ENCODE measurements around the gene TIAM1. TPM values are rescaled to one million over a fixed set of nuclear protein-coding genes. Genes with fewer than 3 reads are reported as not detected.
"Not testable (repeated sequence)": the region's sequence is repeated elsewhere in the genome, so short reads cannot be mapped to it uniquely, and the experiment has no call there.

Gene TIAM1
- total RNA-seq, 2 donors from 2014 or later, result 54.2 to 68.7 TPM

DNA sequence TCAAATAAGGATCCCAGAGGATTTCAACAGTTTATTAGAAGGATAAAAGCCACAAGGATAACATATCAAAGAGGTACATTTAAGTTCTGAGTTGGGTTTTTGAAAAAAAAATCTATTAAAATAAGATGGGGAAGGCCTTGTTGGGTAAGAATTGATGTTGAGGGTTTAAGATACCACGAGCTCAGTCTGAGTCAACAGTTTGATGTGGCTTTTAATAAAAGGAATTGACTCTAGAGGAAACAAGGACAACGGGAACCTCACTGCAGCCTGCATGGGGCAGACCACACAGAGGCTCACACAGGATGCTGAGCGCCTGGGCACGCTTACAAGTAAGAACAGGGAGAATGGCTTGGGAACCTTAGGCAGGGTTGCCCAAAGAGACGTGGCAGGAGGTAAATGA is 107.5 kb downstream of the TIAM1 start:
- H3K4me1 Mint-ChIP-seq, result peaks cover 9% of the 10 kb centered on the region
- H3K27me3 Mint-ChIP-seq, result no peaks in the 10 kb centered on the region
- DNase-seq, result no peak
- H3K36me3 Mint-ChIP-seq (ENCODE audit: low read depth), result peaks cover 6% of the 10 kb centered on the region
- no peak overlapping the region for H3K4me3 Mint-ChIP-seq
- H3K27ac Mint-ChIP-seq, result peak overlapping the region; percentile 67
- H3K9me3 ChIP-seq (ENCODE audit: control insufficient read depth, low read length, poor library complexity, severe bottlenecking), result peaks cover 2% of the 10 kb centered on the region
- ATAC-seq, result peak; percentile 54

DNA sequence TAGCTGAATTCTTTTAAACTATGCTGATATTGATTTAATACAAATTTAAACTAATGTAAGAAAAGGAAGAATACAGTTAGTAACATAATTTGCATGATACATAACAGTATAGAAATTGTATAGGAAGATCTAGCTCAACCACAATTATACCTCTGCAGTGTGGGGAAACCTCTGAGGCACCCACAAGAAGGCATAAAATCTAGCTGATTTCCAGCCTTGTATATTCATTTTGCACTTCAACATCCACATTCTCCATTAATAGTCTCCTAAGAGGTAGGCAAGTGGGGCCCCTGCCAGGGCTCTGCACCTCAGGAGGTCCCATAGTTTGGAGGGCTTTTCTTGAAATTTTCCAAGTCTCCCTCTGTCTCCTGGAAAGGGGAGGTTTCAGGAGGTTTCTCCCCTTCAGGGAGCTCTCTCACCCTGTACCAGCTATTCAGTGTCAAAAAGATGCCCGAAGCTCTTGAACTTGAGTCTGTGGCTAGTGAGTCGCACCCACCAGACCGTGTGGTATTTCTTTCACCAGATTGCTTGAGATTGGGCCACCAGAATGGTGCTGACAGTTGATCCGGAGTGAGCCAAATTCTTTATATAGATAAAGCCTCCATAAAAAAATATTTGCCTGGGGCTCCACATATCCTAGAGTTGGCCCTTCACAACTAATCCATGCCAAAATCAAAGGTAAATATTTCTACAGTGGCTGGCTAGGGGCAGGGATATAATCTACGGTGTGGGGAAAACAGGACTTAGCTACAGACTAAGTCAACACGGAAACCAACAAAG is 108.2 kb downstream of the TIAM1 start:
- H3K9me3 ChIP-seq (ENCODE audit: control insufficient read depth, low read length, poor library complexity, severe bottlenecking), result peaks cover 2% of the 10 kb centered on the region
- Mint-ChIP-seq H3K36me3 (ENCODE audit: low read depth) (peaks cover 6% of the 10 kb centered on the region), H3K4me1 (peaks cover 9% of the 10 kb centered on the region), H3K27ac (peak overlapping the region; percentile 67), H3K4me3 (no peak overlapping the region), H3K27me3 (no peaks in the 10 kb centered on the region)
- ATAC-seq (no peak), DNase-seq (no peak)

DNA sequence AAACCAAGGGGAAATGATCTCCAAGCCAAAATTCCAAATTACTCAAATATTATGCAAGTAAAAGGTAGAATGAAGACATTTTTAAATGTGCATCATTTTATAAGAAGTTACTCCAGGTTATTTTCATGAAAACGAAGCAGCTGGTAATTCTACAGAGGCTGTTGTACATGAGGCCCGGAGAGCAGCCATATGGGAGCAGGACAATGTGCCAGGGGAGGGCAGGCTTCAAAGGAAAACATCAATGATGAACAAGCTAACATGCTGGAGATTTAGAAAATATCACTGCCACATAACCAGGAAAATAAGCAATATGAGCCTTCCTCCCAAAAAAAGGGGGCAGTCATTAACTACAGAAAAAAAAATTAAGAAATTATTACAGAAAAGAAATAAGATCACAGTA is 109.1 kb downstream of the TIAM1 start:
- Mint-ChIP-seq H3K4me1 (peaks cover 9% of the 10 kb centered on the region), H3K27ac (no peak overlapping the region), H3K27me3 (no peaks in the 10 kb centered on the region), H3K36me3 (ENCODE audit: low read depth) (peaks cover 6% of the 10 kb centered on the region), H3K4me3 (no peak overlapping the region)
- no peak for ATAC-seq
- peaks cover under 1% of the 10 kb centered on the region for H3K9me3 ChIP-seq (ENCODE audit: control insufficient read depth, low read length, poor library complexity, severe bottlenecking)
- no peak for DNase-seq

DNA sequence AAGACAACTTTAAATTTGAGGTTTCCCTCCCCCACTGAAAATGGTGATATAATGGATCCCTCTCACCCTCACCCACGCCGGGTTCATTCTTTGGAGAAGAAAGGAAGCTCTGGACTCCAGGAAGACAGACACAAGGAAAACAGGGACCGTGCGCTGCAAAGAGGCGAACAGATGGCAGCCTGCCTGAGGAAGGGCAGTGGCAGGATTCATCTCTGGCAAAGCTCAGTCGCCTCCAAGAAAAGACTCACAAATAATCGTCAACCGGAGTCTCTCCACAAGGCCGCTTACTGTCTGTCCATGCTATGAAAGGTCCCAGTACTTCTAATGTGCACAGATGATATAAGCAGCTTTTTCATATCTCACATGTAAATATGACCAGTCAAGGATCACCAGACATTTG is 110.3 kb downstream of the TIAM1 start:
- Mint-ChIP-seq H3K36me3 (ENCODE audit: low read depth) (peaks cover 6% of the 10 kb centered on the region), H3K4me1 (peaks cover 9% of the 10 kb centered on the region), H3K4me3 (no peak overlapping the region), H3K27me3 (no peaks in the 10 kb centered on the region), H3K27ac (no peak overlapping the region)
- H3K9me3 ChIP-seq (ENCODE audit: control insufficient read depth, low read length, poor library complexity, severe bottlenecking), result no peaks in the 10 kb centered on the region
- no peak for DNase-seq
- no peak for ATAC-seq

DNA sequence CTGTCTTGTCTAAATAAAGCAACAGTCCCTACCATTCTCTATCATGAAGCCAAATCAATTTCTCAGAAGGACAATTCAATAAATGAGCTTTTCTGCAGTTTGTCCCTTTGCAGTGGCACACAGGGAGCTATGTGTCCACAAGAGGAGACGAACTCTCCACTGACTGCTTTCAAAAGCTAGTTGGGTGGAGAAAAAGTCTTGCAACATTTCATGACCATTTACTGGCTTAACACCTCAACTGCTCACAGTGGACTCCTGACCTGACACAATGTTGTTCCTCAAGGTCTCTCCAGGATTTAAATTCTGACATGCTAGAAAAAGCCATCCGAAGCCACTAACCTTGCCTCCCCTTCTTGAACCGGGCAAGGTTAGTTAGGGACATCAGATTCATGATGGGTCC is 111.7 kb downstream of the TIAM1 start:
- H3K9me3 ChIP-seq (ENCODE audit: control insufficient read depth, low read length, poor library complexity, severe bottlenecking), result no peaks in the 10 kb centered on the region
- no peak overlapping the region for H3K27ac Mint-ChIP-seq
- peaks cover 6% of the 10 kb centered on the region for H3K36me3 Mint-ChIP-seq (ENCODE audit: low read depth)
- peaks cover 10% of the 10 kb centered on the region for H3K4me1 Mint-ChIP-seq
- H3K27me3 Mint-ChIP-seq, result no peaks in the 10 kb centered on the region
- H3K4me3 Mint-ChIP-seq, result no peak overlapping the region
- no peak for DNase-seq
- no peak for ATAC-seq

DNA sequence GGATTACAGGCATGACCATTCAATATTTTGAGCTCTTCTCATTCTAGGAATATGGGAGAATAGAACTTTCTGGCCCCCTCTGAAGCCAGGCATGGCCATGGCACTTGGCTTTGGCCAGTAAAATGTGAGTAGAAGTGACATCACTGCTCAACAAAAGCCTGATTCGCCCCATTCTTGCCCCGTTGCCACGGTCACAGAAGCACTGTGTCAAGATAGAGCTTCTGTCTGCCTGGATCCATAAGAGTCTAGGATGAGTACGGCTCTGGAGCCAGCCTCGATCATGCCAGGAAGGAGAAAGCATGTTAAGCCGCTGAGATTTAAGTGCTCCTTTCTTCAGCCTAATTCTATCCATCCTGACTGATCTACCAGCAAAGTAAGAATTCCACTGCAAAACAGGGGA is 113.1 kb downstream of the TIAM1 start:
- Mint-ChIP-seq H3K4me1 (peaks cover 3% of the 10 kb centered on the region), H3K36me3 (ENCODE audit: low read depth) (peaks cover 6% of the 10 kb centered on the region), H3K27ac (no peak overlapping the region), H3K4me3 (no peak overlapping the region), H3K27me3 (no peaks in the 10 kb centered on the region)
- no peak for DNase-seq
- ATAC-seq, result no peak
- H3K9me3 ChIP-seq (ENCODE audit: control insufficient read depth, low read length, poor library complexity, severe bottlenecking), result no peaks in the 10 kb centered on the region

DNA sequence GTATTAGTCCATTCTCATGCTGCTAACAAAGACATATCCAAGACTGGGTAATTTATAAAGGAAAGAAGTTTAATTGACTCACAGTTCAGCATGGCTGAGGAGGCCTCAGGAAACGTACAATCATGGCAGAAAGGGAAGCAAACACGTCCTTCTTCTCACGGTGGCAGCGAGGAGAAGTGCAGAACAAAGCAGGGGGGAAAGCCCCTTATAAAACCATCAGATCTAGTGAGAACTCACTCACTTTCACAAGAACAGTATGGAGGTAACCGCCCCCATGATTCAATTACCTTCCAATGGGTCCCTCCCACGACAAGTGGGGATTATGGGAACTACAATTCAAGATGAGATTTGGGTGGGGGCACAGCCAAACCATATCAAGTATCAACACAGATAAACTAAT is 115.3 kb downstream of the TIAM1 start:
- H3K4me1 Mint-ChIP-seq; DNase-seq; H3K36me3 Mint-ChIP-seq (ENCODE audit: low read depth); H3K27me3 Mint-ChIP-seq; H3K4me3 Mint-ChIP-seq; ATAC-seq; H3K27ac Mint-ChIP-seq; H3K9me3 ChIP-seq (ENCODE audit: control insufficient read depth, low read length, poor library complexity, severe bottlenecking): not testable (repeated sequence)

DNA sequence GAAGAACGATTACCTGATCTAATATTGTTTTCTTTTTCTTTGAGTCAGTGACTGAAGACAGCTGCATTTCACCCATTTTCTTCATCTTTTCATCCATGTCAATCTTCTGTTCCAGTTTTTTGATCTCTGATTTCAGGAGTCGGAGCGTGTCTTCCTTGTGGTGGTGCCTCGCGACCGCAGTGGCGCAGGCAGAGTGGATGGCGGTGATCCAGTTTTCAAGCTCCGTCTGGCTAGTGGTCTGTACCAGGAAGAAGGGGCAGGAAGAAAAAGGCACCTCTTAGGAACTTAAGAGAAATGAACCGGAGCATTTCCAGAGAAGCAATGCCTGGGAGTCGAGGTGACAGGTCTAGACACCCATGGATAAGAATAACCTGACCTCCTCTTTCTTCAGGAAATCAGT is 118.3 kb downstream of the TIAM1 start:
- Mint-ChIP-seq H3K27me3 (no peaks in the 10 kb centered on the region), H3K4me1 (peaks cover 11% of the 10 kb centered on the region), H3K36me3 (ENCODE audit: low read depth) (peaks cover 7% of the 10 kb centered on the region), H3K4me3 (no peak overlapping the region), H3K27ac (no peak overlapping the region)
- no peaks in the 10 kb centered on the region for H3K9me3 ChIP-seq (ENCODE audit: control insufficient read depth, low read length, poor library complexity, severe bottlenecking)
- no peak for ATAC-seq
- no peak for DNase-seq

DNA sequence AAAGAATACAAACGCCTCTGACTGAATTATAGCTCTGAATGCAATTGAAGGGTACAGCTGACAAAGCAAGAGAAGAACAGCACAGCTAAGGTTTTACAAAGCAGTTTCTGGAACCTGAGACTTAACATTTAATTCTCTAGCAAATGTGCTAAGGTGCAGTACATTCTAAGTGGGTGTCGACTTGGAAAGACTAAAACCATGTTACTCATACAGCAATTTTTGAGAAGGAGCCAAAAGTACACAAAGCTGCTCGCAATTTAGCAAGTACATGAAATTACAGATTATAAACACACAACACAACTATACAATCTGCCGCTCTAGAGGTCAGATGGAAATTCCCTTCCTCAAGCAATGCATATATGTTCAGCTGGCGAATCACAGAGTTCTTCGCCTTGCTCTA is 121.9 kb downstream of the TIAM1 start:
- H3K27ac Mint-ChIP-seq, result no peak overlapping the region
- no peaks in the 10 kb centered on the region for H3K27me3 Mint-ChIP-seq
- H3K9me3 ChIP-seq (ENCODE audit: control insufficient read depth, low read length, poor library complexity, severe bottlenecking), result no peaks in the 10 kb centered on the region
- ATAC-seq (no peak), DNase-seq (no peak)
- peaks cover 11% of the 10 kb centered on the region for H3K4me1 Mint-ChIP-seq
- H3K36me3 Mint-ChIP-seq (ENCODE audit: low read depth), result peaks cover 7% of the 10 kb centered on the region
- no peak overlapping the region for H3K4me3 Mint-ChIP-seq

DNA sequence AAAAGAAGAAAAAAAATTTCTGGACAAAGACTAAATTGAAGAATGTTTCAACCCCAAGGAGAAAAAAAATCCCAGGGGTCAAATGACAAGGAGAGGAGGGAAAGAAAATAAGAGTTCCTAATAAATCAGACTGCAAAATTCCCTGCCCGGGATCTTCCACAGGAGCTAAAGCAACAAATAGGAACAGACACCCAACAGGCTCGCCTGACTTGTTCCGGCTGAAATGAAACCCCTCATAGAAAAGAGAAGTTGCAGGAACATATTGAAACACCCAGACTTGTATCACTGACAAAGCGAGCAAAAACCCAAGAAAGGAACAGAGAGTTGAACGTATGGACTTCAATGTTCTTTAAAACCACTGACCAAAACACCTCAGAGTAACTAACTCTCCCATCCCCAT is 123.0 kb downstream of the TIAM1 start:
- Mint-ChIP-seq H3K27ac (no peak overlapping the region), H3K4me1 (peaks cover 11% of the 10 kb centered on the region), H3K27me3 (no peaks in the 10 kb centered on the region), H3K4me3 (no peak overlapping the region), H3K36me3 (ENCODE audit: low read depth) (peaks cover 7% of the 10 kb centered on the region)
- ATAC-seq (no peak), DNase-seq (no peak)
- no peaks in the 10 kb centered on the region for H3K9me3 ChIP-seq (ENCODE audit: control insufficient read depth, low read length, poor library complexity, severe bottlenecking)

DNA sequence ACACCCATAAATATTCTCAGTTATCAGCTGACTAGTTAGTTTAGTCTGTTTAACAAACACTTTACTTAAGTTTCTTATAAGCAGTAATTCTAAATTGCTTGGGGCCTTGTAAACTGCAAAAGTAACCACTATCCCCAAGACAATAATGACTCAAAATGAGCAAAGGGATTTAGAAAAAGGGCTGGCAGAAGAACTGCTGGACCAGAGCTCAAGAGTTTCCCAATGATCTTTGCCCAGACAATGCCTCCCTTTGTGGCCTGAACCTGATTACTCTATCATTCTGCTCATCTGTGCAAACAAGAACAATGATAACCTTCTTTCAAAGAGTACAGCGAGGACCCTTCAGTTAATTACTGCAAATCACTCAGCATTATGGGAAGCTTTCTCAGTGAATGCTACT is 123.5 kb downstream of the TIAM1 start:
- H3K27me3 Mint-ChIP-seq, result no peaks in the 10 kb centered on the region

DNA sequence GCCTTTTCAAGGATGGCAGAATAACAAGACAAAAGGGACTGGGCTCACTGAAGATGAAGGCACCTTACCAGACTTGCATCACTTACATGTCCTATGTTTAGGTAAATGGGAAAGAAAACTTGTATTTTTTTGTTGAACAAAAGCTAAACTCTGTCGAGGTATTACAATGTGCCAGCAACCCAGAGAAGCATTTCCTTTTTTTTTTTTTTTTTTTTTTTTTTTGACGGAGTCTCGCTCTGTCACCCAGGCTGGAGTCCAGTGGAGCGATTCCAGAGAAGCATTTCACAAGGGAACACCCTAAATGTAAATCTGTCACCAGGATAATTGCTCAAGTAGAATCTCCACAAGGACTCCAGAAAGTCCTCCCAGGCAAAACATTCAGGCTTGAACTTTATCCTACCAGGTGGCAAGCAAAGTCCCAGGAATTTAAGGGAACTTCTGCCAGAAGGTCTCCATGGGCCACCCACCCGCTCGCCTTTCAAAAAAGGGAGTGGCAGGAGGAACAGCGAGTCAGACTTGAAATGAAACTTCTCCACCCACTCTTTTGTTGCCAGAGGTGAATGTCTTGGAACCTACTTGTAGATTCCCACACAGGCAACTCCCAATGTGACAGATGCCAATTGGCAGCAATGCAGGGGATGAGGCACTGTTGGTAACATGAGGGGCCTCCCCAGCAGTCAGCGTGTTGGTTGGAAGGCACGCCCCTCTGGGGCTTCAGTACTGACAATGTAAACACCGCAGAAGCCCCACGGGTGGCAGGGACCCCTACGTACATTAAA is 125.0 kb downstream of the TIAM1 start:
- no peaks in the 10 kb centered on the region for H3K9me3 ChIP-seq (ENCODE audit: control insufficient read depth, low read length, poor library complexity, severe bottlenecking)
- Mint-ChIP-seq H3K27ac (no peak overlapping the region), H3K4me3 (peak overlapping the region; percentile 59), H3K27me3 (no peaks in the 10 kb centered on the region), H3K4me1 (peaks cover 11% of the 10 kb centered on the region), H3K36me3 (ENCODE audit: low read depth) (peaks cover 3% of the 10 kb centered on the region)
- no peak for ATAC-seq
- DNase-seq, result no peak

More for the DNA sequence above, 123.5 kb downstream of the TIAM1 start:
- Mint-ChIP-seq H3K4me3 (no peak overlapping the region), H3K27ac (no peak overlapping the region), H3K36me3 (ENCODE audit: low read depth) (peaks cover 6% of the 10 kb centered on the region), H3K4me1 (peaks cover 12% of the 10 kb centered on the region)
- DNase-seq (no peak), ATAC-seq (no peak)
- no peaks in the 10 kb centered on the region for H3K9me3 ChIP-seq (ENCODE audit: control insufficient read depth, low read length, poor library complexity, severe bottlenecking)

DNA sequence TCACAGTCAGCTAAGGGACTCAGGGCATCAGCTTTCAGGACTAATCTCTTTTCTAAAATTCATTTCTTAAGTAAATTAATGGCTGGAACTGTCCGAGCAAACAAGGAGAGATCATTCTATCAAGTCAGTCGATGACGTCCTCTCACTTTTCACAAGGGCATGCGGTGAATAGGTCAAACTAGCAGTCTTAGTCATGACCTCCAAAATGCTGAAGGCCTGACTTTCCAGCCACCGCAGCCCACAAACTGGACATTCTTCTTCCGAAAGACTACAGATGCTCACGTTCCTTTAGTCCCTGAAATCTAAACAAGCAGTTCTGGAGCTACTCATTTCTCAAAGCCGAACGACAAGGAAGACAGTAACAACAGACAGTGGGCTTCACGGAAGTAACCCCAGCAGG is 127.9 kb downstream of the TIAM1 start:
- no peak for ATAC-seq
- Mint-ChIP-seq H3K4me1 (peaks cover 9% of the 10 kb centered on the region), H3K36me3 (ENCODE audit: low read depth) (no peaks in the 10 kb centered on the region), H3K4me3 (no peak overlapping the region), H3K27me3 (no peaks in the 10 kb centered on the region), H3K27ac (no peak overlapping the region)
- no peaks in the 10 kb centered on the region for H3K9me3 ChIP-seq (ENCODE audit: control insufficient read depth, low read length, poor library complexity, severe bottlenecking)
- DNase-seq, result no peak

DNA sequence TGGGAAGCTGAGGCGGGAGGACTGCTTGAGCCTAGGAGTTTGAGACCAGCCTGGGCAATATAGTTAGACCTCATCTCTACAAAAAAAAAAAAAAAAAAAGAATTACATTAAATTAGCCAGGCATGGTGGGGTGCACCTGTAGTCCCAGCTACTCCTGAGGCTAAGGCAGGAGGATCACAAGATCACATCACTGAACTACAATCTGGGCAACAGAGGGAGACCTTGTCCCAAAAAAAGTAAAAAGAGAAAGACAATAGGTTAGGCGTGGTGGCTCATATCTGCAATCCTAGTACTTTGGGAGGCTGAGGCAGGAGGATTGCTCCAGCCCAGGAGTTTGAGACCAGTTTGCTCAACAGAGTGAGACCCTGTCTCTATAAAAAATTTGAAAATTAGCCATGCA is 130.3 kb downstream of the TIAM1 start:
- H3K27me3 Mint-ChIP-seq, result no peaks in the 10 kb centered on the region
- peaks cover 4% of the 10 kb centered on the region for H3K4me1 Mint-ChIP-seq
- H3K9me3 ChIP-seq (ENCODE audit: control insufficient read depth, low read length, poor library complexity, severe bottlenecking), result no peaks in the 10 kb centered on the region
- DNase-seq (no peak), ATAC-seq (no peak)
- peak overlapping the region; percentile 24 for H3K27ac Mint-ChIP-seq
- H3K4me3 Mint-ChIP-seq, result no peak overlapping the region
- H3K36me3 Mint-ChIP-seq (ENCODE audit: low read depth), result no peaks in the 10 kb centered on the region
